G401 (cell line): ENCODE data around the gene GRWD1. TPM values are rescaled to one million over a fixed set of nuclear protein-coding genes. Genes with fewer than 3 reads are reported as not detected.

Experiments
- DNase-seq: peaks from one replicate; pipeline ENCODE4 v3.0.0-alpha.2; 2015; ENCODE audit warnings: low spot score
- in situ Hi-C: cut with HindIII; loops from 2 replicates; pipeline ENCODE4 v1.10.0; 2016; ENCODE audit warnings: low sequenced_read_pairs, mixed read lengths
- total RNA-seq: library from RNA; depleted of rRNA; stranded (reverse); fragments of >200 nt; shearing (Covaris generic); gene quantifications from 2 replicates; pipeline ENCODE4 v1.2.3, GENCODE V29; 2014; rRNA removed

GRWD1 gene
- total RNA-seq: 87.9 and 99.8 TPM in 2 replicates

GRCh38 chr19:48445606-48446481 lies at the start of gene GRWD1:
Gene GRWD1 (plus strand): TSS chr19:48445983. CDS start chr19:48446006, 23 bp downstream.
- in situ Hi-C loops: no loop called here
- peak; percentile 98 for DNase-seq

- in situ Hi-C loops: no loop called here
- DNase-seq: no peak
Measured at GRCh38 chr19:48396016-48396823, 49.6 kb upstream of the GRWD1 start.

- in situ Hi-C loops: no loop called here
- no peak for DNase-seq
Measured at GRCh38 chr19:48396824-48397176, 49.0 kb upstream of the GRWD1 start.

GRCh38 chr19:48397263-48398101 lies 48.3 kb upstream of the GRWD1 start:
- in situ Hi-C loops: no loop called here

GRCh38 chr19:48398102-48398374 lies 47.7 kb upstream of the GRWD1 start:
- DNase-seq: no peak
- in situ Hi-C loops: no loop called here

More at GRCh38 chr19:48397263-48398101, 48.3 kb upstream of the GRWD1 start:
- no peak for DNase-seq

- in situ Hi-C loops: no loop called here
- peak; percentile 25 for DNase-seq
Measured at GRCh38 chr19:48398375-48399235, 47.2 kb upstream of the GRWD1 start.

DNA sequence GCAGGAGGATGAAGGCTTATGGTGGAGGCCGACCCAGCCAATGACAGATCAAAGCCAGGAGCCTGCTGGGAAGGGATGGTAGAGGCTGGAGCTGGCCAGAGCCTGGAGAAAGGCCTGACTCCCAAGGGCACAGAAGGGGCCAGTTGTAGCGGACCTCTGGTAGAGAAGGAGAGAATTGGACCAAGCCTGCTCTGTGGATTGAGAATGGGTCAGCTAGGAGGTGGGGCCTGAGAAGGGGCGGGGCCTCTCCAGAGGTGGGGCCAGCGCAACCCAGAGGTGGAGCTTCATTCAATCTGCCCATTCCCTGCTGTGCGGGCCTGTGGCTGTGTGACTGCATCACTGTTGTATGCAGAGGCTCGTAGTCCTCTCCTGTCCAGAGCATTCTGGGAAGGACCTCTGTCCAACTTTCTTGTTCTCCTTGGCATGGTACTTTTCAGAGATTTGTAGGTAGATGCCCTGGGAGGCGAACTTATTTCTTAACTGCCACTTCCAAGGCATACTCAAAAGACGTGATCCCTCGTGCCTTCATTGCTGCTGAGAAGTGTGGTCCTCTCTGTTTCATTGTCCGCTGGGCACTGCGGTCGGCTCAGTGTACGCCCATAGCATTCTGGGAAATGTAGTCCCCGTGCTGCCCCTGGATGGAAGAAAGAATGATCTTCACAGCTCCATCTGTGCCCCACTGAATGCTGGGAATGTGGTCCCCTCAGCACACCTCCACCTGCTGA lies 45.6 kb upstream of the GRWD1 start:
- peak; percentile 35 for DNase-seq
- in situ Hi-C loops: no loop called here

GRCh38 chr19:48401287-48401686 lies 44.5 kb upstream of the GRWD1 start:
- in situ Hi-C loops: no loop called here

DNA sequence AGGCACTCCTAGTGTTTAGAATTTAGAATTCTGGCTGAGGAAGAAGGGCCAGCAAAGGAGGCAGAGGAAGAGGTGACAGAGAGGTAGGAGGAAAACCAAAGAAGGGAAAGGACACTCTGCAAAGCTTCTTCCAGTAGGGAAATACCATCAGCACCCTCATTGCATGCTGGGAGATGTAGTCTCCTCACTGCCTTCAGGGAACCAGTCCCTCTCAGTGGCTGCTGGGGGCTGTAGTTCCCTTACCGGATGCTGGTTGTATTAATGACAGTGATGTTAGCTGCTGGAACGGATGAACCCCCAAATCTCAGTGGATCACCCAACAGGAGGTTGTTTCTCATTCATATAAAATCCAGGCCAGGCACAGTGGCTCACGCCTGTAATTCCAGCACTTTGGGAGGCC lies 42.2 kb upstream of the GRWD1 start:
- DNase-seq: peak; percentile 70
- in situ Hi-C loops: no loop called here

More at GRCh38 chr19:48401287-48401686, 44.5 kb upstream of the GRWD1 start:
- DNase-seq: no peak

GRCh38 chr19:48405010-48405659 lies 40.6 kb upstream of the GRWD1 start:
- no peak for DNase-seq
- in situ Hi-C loops: no loop called here

- no peak for DNase-seq
- in situ Hi-C loops: no loop called here
Measured at GRCh38 chr19:48405850-48406249, 39.9 kb upstream of the GRWD1 start.

GRCh38 chr19:48413879-48414587 lies 31.8 kb upstream of the GRWD1 start:
- in situ Hi-C loops: no loop called here
- DNase-seq: no peak

GRCh38 chr19:48415395-48415794 lies 30.4 kb upstream of the GRWD1 start:
- DNase-seq: peak; percentile 23
- in situ Hi-C loops: no loop called here

DNA sequence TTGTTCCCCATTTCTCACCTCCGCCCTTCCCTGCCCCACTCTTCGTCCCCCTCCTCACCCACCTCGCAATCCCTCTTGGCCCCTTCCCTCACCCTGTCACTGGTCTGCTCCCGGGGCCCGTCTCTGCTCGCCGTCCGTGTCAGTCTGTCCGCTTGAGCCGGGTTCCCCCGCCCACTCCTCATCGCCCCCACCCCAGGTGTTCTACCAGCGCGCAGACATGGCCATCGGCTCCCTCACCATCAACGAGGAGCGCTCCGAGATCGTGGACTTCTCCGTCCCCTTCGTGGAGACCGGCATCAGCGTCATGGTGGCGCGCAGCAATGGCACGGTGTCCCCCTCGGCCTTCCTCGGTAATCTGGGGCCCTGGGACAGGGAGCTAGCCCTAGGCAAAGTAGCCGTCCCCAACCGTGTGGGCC lies 30.0 kb upstream of the GRWD1 start:
- in situ Hi-C loops: no loop called here
- DNase-seq: no peak

DNA sequence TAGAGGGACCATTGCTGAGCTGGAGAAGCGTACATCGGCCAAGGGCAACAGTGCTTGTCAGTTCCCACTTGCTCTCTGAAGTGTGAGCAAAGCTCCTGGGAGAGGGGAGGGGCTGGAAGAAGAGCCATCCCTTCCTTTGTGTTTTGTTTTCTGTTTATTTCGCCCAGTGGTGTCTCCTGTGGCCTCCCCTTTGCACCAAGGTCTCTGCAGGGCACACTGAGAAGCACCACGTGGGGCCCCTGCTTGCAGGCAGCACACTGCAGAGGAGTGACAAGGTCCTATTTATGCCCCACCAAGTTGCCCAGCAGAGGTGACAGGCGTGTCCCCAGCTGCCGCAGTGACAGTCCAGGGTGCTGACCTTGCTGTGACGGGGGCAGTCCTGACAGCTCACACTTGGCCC lies 28.4 kb upstream of the GRWD1 start:
- no peak for DNase-seq

GRCh38 chr19:48418317-48419064 lies 27.3 kb upstream of the GRWD1 start:
- no peak for DNase-seq
- in situ Hi-C loops: no loop called here

More for the DNA sequence above, 28.4 kb upstream of the GRWD1 start:
- in situ Hi-C loops: no loop called here
